HG03439 (cell line): ENCODE results near the gene MATN3.

Experiments
- ATAC-seq: cut with Tn5 transposase; IDR thresholded peaks from one replicate; pipeline ENCODE4 v1.9.1; 2021; ENCODE audit warnings: mild to moderate bottlenecking, moderate library complexity; ENCODE audit not compliant: unreplicated experiment

Gene MATN3

GRCh38 chr2:20008703-20009102 is 3.8 kb downstream of the MATN3 start:
- ATAC-seq: no peak

GRCh38 chr2:20005891-20006470 is 6.5 kb downstream of the MATN3 start:
- no peak for ATAC-seq

- ATAC-seq: no peak
Measured at GRCh38 chr2:20005067-20005627, 7.3 kb downstream of the MATN3 start.

- ATAC-seq: no peak
Measured at GRCh38 chr2:20001361-20001863, 11.1 kb downstream of the MATN3 start.

- no peak for ATAC-seq
Measured at GRCh38 chr2:19993731-19994130, 18.7 kb downstream of the MATN3 start.

- ATAC-seq: no peak
Measured at GRCh38 chr2:19991895-19992294, 20.6 kb downstream of the MATN3 start.

GRCh38 chr2:19990416-19990728 is 22.1 kb downstream of the MATN3 start:
- ATAC-seq: no peak

GRCh38 chr2:19989667-19990415 is 22.6 kb downstream of the MATN3 start, which contains the start of gene WDR35:
WDR35 (minus strand) TSS chr2:19990105; CDS start chr2:19990015, 90 bp downstream.
- peak; percentile 91 for ATAC-seq

GRCh38 chr2:19989342-19989666 is 23.2 kb downstream of the MATN3 start:
- ATAC-seq: no peak

GRCh38 chr2:19988600-19988999 is 23.9 kb downstream of the MATN3 start:
- no peak for ATAC-seq

GRCh38 chr2:19987936-19988335 is 24.5 kb downstream of the MATN3 start:
- peak; percentile 67 for ATAC-seq

GRCh38 chr2:19982268-19982667 is 30.2 kb downstream of the MATN3 start:
- ATAC-seq: no peak

- no peak for ATAC-seq
Measured at GRCh38 chr2:19979932-19980331, 32.5 kb downstream of the MATN3 start.

GRCh38 chr2:19973466-19973865 is 39.0 kb downstream of the MATN3 start:
- no peak for ATAC-seq

- no peak for ATAC-seq
Measured at GRCh38 chr2:19971691-19972090, 40.8 kb downstream of the MATN3 start.

- no peak for ATAC-seq
Measured at GRCh38 chr2:19963386-19963785, 49.1 kb downstream of the MATN3 start.

GRCh38 chr2:19955544-19956422 is 56.7 kb downstream of the MATN3 start:
- ATAC-seq: peak; percentile 89

GRCh38 chr2:19949071-19949470 is 63.4 kb downstream of the MATN3 start:
- no peak for ATAC-seq

GRCh38 chr2:19947184-19947940 is 65.1 kb downstream of the MATN3 start:
- ATAC-seq: no peak

GRCh38 chr2:19944205-19944845 is 68.1 kb downstream of the MATN3 start:
- ATAC-seq: no peak
